Measurements from ENCODE around the gene MITF. TPM values are rescaled to one million over a fixed set of nuclear protein-coding genes. Genes with fewer than 3 reads are reported as not detected.

Gene MITF
- total RNA-seq, 2 donors from 2014 or later = 0.32 to 0.46 TPM

GRCh38 chr3:69770976-69771634, 31.8 kb downstream of the MITF start:
- no peaks in the 10 kb centered on the region for H3K27me3 Mint-ChIP-seq (ENCODE audit: low read depth)
- ATAC-seq (replicated peaks in 1 of 2) (no peak), DNase-seq (no peak)
- H3K27ac Mint-ChIP-seq = no peak overlapping the region
- no peak overlapping the region for H3K4me3 Mint-ChIP-seq
- no peaks in the 10 kb centered on the region for H3K4me1 Mint-ChIP-seq (ENCODE audit: low read depth)
- peaks cover 0 to 3% of the 10 kb centered on the region in 2 donors for H3K9me3 Mint-ChIP-seq
- H3K36me3 Mint-ChIP-seq (ENCODE audit: insufficient read depth in 2 of 2) = no peaks in the 10 kb centered on the region

- ATAC-seq (replicated peaks in 1 of 2) (no peak), DNase-seq (no peak)
- Mint-ChIP-seq H3K27ac (no peak overlapping the region), H3K9me3 (peaks cover 0 to 3% of the 10 kb centered on the region in 2 donors), H3K36me3 (ENCODE audit: insufficient read depth in 2 of 2) (no peaks in the 10 kb centered on the region), H3K4me1 (ENCODE audit: low read depth) (no peaks in the 10 kb centered on the region), H3K27me3 (ENCODE audit: low read depth) (peaks cover 1% of the 10 kb centered on the region), H3K4me3 (no peak overlapping the region)
These were observed 33.0 kb downstream of the MITF start for GRCh38 chr3:69772152-69772867.

- ATAC-seq (replicated peaks in 1 of 2) = no peak
- no peaks in the 10 kb centered on the region for H3K36me3 Mint-ChIP-seq (ENCODE audit: insufficient read depth in 2 of 2)
- peaks cover 9% of the 10 kb centered on the region for H3K27me3 Mint-ChIP-seq (ENCODE audit: low read depth)
- peaks cover 0 to 4% of the 10 kb centered on the region in 2 donors for H3K9me3 Mint-ChIP-seq
- no peak for DNase-seq
- no peaks in the 10 kb centered on the region for H3K4me1 Mint-ChIP-seq (ENCODE audit: low read depth)
- no peak overlapping the region for H3K27ac Mint-ChIP-seq
- H3K4me3 Mint-ChIP-seq = no peak overlapping the region
These were observed 34.8 kb downstream of the MITF start for GRCh38 chr3:69774029-69774428.

- H3K4me3 Mint-ChIP-seq = no peak overlapping the region
- no peaks in the 10 kb centered on the region for H3K36me3 Mint-ChIP-seq (ENCODE audit: insufficient read depth in 2 of 2)
- ATAC-seq (replicated peaks in 1 of 2) (no peak), DNase-seq (no peak)
- peaks cover 9% of the 10 kb centered on the region for H3K27me3 Mint-ChIP-seq (ENCODE audit: low read depth)
- H3K4me1 Mint-ChIP-seq (ENCODE audit: low read depth) = no peaks in the 10 kb centered on the region
- no peak overlapping the region for H3K27ac Mint-ChIP-seq
- peaks cover 0 to 7% of the 10 kb centered on the region in 2 donors for H3K9me3 Mint-ChIP-seq
These were observed 36.5 kb downstream of the MITF start for GRCh38 chr3:69775751-69776150.

GRCh38 chr3:69776289-69776688, 37.0 kb downstream of the MITF start:
- peaks cover 9% of the 10 kb centered on the region for H3K27me3 Mint-ChIP-seq (ENCODE audit: low read depth)
- no peaks in the 10 kb centered on the region for H3K4me1 Mint-ChIP-seq (ENCODE audit: low read depth)
- no peaks in the 10 kb centered on the region for H3K36me3 Mint-ChIP-seq (ENCODE audit: insufficient read depth in 2 of 2)
- no peak overlapping the region for H3K4me3 Mint-ChIP-seq
- DNase-seq = no peak
- no peak overlapping the region for H3K27ac Mint-ChIP-seq
- H3K9me3 Mint-ChIP-seq = peaks cover 0 to 7% of the 10 kb centered on the region in 2 donors
- ATAC-seq (replicated peaks in 1 of 2) = no peak

- H3K27ac Mint-ChIP-seq = no peak overlapping the region
- ATAC-seq (replicated peaks in 1 of 2) (no peak), DNase-seq (no peak)
- H3K4me3 Mint-ChIP-seq = no peak overlapping the region
- H3K9me3 Mint-ChIP-seq = peaks cover 0 to 7% of the 10 kb centered on the region in 2 donors
- H3K36me3 Mint-ChIP-seq (ENCODE audit: insufficient read depth in 2 of 2) = no peaks in the 10 kb centered on the region
- H3K4me1 Mint-ChIP-seq (ENCODE audit: low read depth) = no peaks in the 10 kb centered on the region
- peaks cover 9% of the 10 kb centered on the region for H3K27me3 Mint-ChIP-seq (ENCODE audit: low read depth)
These were observed 37.8 kb downstream of the MITF start for GRCh38 chr3:69776920-69777581.

GRCh38 chr3:69777582-69777967, 38.3 kb downstream of the MITF start:
- H3K4me1 Mint-ChIP-seq (ENCODE audit: low read depth) = no peaks in the 10 kb centered on the region
- H3K4me3 Mint-ChIP-seq = no peak overlapping the region
- ATAC-seq (replicated peaks in 1 of 2) = no peak
- DNase-seq = no peak
- no peak overlapping the region for H3K27ac Mint-ChIP-seq
- peaks cover 9% of the 10 kb centered on the region for H3K27me3 Mint-ChIP-seq (ENCODE audit: low read depth)
- H3K9me3 Mint-ChIP-seq = peaks cover 0 to 7% of the 10 kb centered on the region in 2 donors
- H3K36me3 Mint-ChIP-seq (ENCODE audit: insufficient read depth in 2 of 2) = no peaks in the 10 kb centered on the region

GRCh38 chr3:69781593-69781992, 42.3 kb downstream of the MITF start:
- Mint-ChIP-seq H3K36me3 (ENCODE audit: insufficient read depth in 2 of 2) (no peaks in the 10 kb centered on the region), H3K4me3 (no peak overlapping the region), H3K27me3 (ENCODE audit: low read depth) (peaks cover 9% of the 10 kb centered on the region), H3K27ac (no peak overlapping the region), H3K9me3 (peaks cover 0 to 5% of the 10 kb centered on the region in 2 donors), H3K4me1 (ENCODE audit: low read depth) (no peaks in the 10 kb centered on the region)
- ATAC-seq (replicated peaks in 1 of 2) (no peak), DNase-seq (no peak)

- Mint-ChIP-seq H3K27me3 (ENCODE audit: low read depth) (no peaks in the 10 kb centered on the region), H3K36me3 (ENCODE audit: insufficient read depth in 2 of 2) (no peaks in the 10 kb centered on the region), H3K27ac (no peak overlapping the region), H3K9me3 (peaks cover 0 to 6% of the 10 kb centered on the region in 2 donors), H3K4me1 (ENCODE audit: low read depth) (no peaks in the 10 kb centered on the region), H3K4me3 (no peak overlapping the region)
- ATAC-seq (replicated peaks in 1 of 2) (no peak), DNase-seq (no peak)
These were observed 45.8 kb downstream of the MITF start for GRCh38 chr3:69784954-69785514.

GRCh38 chr3:69785769-69786320, 46.6 kb downstream of the MITF start:
- Mint-ChIP-seq H3K36me3 (ENCODE audit: insufficient read depth in 2 of 2) (no peaks in the 10 kb centered on the region), H3K4me3 (no peak overlapping the region), H3K9me3 (peaks cover 0 to 6% of the 10 kb centered on the region in 2 donors)

GRCh38 chr3:69786854-69787253, 47.6 kb downstream of the MITF start:
- Mint-ChIP-seq H3K4me3 (no peak overlapping the region), H3K9me3 (peaks cover 0 to 6% of the 10 kb centered on the region in 2 donors), H3K4me1 (ENCODE audit: low read depth) (no peaks in the 10 kb centered on the region), H3K27me3 (ENCODE audit: low read depth) (no peaks in the 10 kb centered on the region), H3K36me3 (ENCODE audit: insufficient read depth in 2 of 2) (no peaks in the 10 kb centered on the region), H3K27ac (no peak overlapping the region)
- DNase-seq (no peak), ATAC-seq (replicated peaks in 1 of 2) (no peak)

More at GRCh38 chr3:69785769-69786320, 46.6 kb downstream of the MITF start:
- DNase-seq (no peak), ATAC-seq (replicated peaks in 1 of 2) (no peak)
- Mint-ChIP-seq H3K4me1 (ENCODE audit: low read depth) (no peaks in the 10 kb centered on the region), H3K27ac (no peak overlapping the region), H3K27me3 (ENCODE audit: low read depth) (no peaks in the 10 kb centered on the region)

- Mint-ChIP-seq H3K4me3 (no peak overlapping the region), H3K27ac (no peak overlapping the region)
- ATAC-seq (replicated peaks in 1 of 2) = no peak
These were observed 48.3 kb downstream of the MITF start for GRCh38 chr3:69787436-69788168.

More at GRCh38 chr3:69787436-69788168, 48.3 kb downstream of the MITF start:
- Mint-ChIP-seq H3K9me3 (peaks cover 0 to 6% of the 10 kb centered on the region in 2 donors), H3K36me3 (ENCODE audit: insufficient read depth in 2 of 2) (no peaks in the 10 kb centered on the region), H3K27me3 (ENCODE audit: low read depth) (no peaks in the 10 kb centered on the region), H3K4me1 (ENCODE audit: low read depth) (no peaks in the 10 kb centered on the region)
- no peak for DNase-seq
